Stimulated activated naive CD8-positive, alpha-beta T cell treated with anti-CD3 and anti-CD28 coated beads, Interleukin-15, amount 100 ng/mL, for 72 hours (primary cell): ENCODE results near the gene ZNF827.

Experiments
- ATAC-seq: fragments of 150-1000 bp; cut with Tn5 transposase; 2 replicates; pipeline ENCODE4 v1.10.0; 2021; ENCODE audit warnings: mild to moderate bottlenecking, moderate library complexity
- DNase-seq, 2 donors: peaks; one replicate each; pipeline ENCODE4 v3.0.0; 2021 to 2022
- H3K27ac Mint-ChIP-seq, 2 donors: one replicate each; pipeline ENCODE4 v1.8.0; 2022; ENCODE audit warnings: mild to moderate bottlenecking in 2 of 2, mixed read lengths in 2 of 2, moderate library complexity in 2 of 2
- H3K27me3 Mint-ChIP-seq: one replicate; pipeline ENCODE4 v1.8.0; 2022; ENCODE audit warnings: mixed read lengths
- H3K4me1 Mint-ChIP-seq: one replicate; pipeline ENCODE4 v1.8.0; 2022; ENCODE audit warnings: mild to moderate bottlenecking, mixed read lengths
- H3K4me3 Mint-ChIP-seq, 2 donors: one replicate each; pipeline ENCODE4 v1.8.0; 2022; ENCODE audit warnings: mild to moderate bottlenecking in 2 of 2, mixed read lengths in 2 of 2, moderate library complexity in 1 of 2
- H3K9me3 Mint-ChIP-seq, 2 donors: one replicate each; pipeline ENCODE4 v1.8.0; 2022; ENCODE audit warnings: mixed read lengths in 2 of 2

Gene ZNF827

GRCh38 chr4:145734576-145735346, 203.9 kb downstream of the ZNF827 start:
- Mint-ChIP-seq H3K4me3 (no peak overlapping the region), H3K9me3 (no peaks in the 10 kb centered on the region), H3K27me3 (peaks cover 22% of the 10 kb centered on the region), H3K4me1 (peaks cover 24% of the 10 kb centered on the region), H3K27ac (no peak overlapping the region)
- ATAC-seq (no peak), DNase-seq (no peak)

GRCh38 chr4:145734031-145734430, 204.6 kb downstream of the ZNF827 start:
- H3K27ac Mint-ChIP-seq: no peak overlapping the region
- no peak for ATAC-seq

GRCh38 chr4:145732895-145733880, 205.4 kb downstream of the ZNF827 start:
- Mint-ChIP-seq H3K9me3 (no peaks in the 10 kb centered on the region), H3K27me3 (peaks cover 29% of the 10 kb centered on the region), H3K4me3 (peak overlapping the region; percentile 79 to 88), H3K27ac (peak overlapping the region; percentile 65 to 87), H3K4me1 (peaks cover 24% of the 10 kb centered on the region)
- ATAC-seq (peak; percentile 88), DNase-seq (peak; percentile 68 to 76)

More at GRCh38 chr4:145734031-145734430, 204.6 kb downstream of the ZNF827 start:
- no peak overlapping the region for H3K4me3 Mint-ChIP-seq
- H3K4me1 Mint-ChIP-seq: peaks cover 24% of the 10 kb centered on the region
- H3K27me3 Mint-ChIP-seq: peaks cover 29% of the 10 kb centered on the region
- DNase-seq: no peak
- H3K9me3 Mint-ChIP-seq: no peaks in the 10 kb centered on the region

- Mint-ChIP-seq H3K4me3 (peak overlapping the region; percentile 79 to 88), H3K4me1 (peaks cover 24% of the 10 kb centered on the region), H3K27ac (peak overlapping the region; percentile 12 to 87), H3K27me3 (peaks cover 24% of the 10 kb centered on the region), H3K9me3 (no peaks in the 10 kb centered on the region)
- no peak for DNase-seq
- no peak for ATAC-seq
Measured at GRCh38 chr4:145732001-145732815, 206.4 kb downstream of the ZNF827 start.

- Mint-ChIP-seq H3K9me3 (no peaks in the 10 kb centered on the region), H3K27ac (no peak overlapping the region), H3K4me1 (peaks cover 24% of the 10 kb centered on the region), H3K27me3 (peaks cover 24% of the 10 kb centered on the region), H3K4me3 (no peak overlapping the region)
- DNase-seq (no peak), ATAC-seq (no peak)
Measured at GRCh38 chr4:145731028-145731427, 207.6 kb downstream of the ZNF827 start.

GRCh38 chr4:145730026-145730425, 208.6 kb downstream of the ZNF827 start:
- DNase-seq: no peak

GRCh38 chr4:145723336-145723735, 215.3 kb downstream of the ZNF827 start:
- no peak overlapping the region for H3K4me3 Mint-ChIP-seq
- H3K9me3 Mint-ChIP-seq: peaks cover 0 to 5% of the 10 kb centered on the region in 2 donors
- ATAC-seq: no peak
- no peak overlapping the region for H3K27ac Mint-ChIP-seq
- peaks cover 21% of the 10 kb centered on the region for H3K4me1 Mint-ChIP-seq
- H3K27me3 Mint-ChIP-seq: peaks cover 14% of the 10 kb centered on the region
- DNase-seq: no peak

More at GRCh38 chr4:145730026-145730425, 208.6 kb downstream of the ZNF827 start:
- H3K9me3 Mint-ChIP-seq: no peaks in the 10 kb centered on the region
- no peak overlapping the region for H3K4me3 Mint-ChIP-seq
- H3K4me1 Mint-ChIP-seq: peaks cover 24% of the 10 kb centered on the region
- H3K27me3 Mint-ChIP-seq: peaks cover 22% of the 10 kb centered on the region
- H3K27ac Mint-ChIP-seq: no peak overlapping the region
- no peak for ATAC-seq

GRCh38 chr4:145722561-145722960, 216.1 kb downstream of the ZNF827 start:
- peaks cover 0 to 5% of the 10 kb centered on the region in 2 donors for H3K9me3 Mint-ChIP-seq
- no peak overlapping the region for H3K27ac Mint-ChIP-seq
- H3K4me3 Mint-ChIP-seq: no peak overlapping the region
- DNase-seq (no peak), ATAC-seq (peak; percentile 29)
- peaks cover 21% of the 10 kb centered on the region for H3K4me1 Mint-ChIP-seq
- peaks cover 22% of the 10 kb centered on the region for H3K27me3 Mint-ChIP-seq

GRCh38 chr4:145720656-145721055, 218.0 kb downstream of the ZNF827 start:
- H3K4me1 Mint-ChIP-seq: peaks cover 21% of the 10 kb centered on the region
- H3K27ac Mint-ChIP-seq: peak overlapping the region in 1 of 2 donors; percentile 6
- peak overlapping the region; percentile 64 to 71 for H3K4me3 Mint-ChIP-seq
- no peak for DNase-seq
- H3K27me3 Mint-ChIP-seq: peaks cover 22% of the 10 kb centered on the region
- ATAC-seq: peak; percentile 49
- H3K9me3 Mint-ChIP-seq: peaks cover 1 to 5% of the 10 kb centered on the region in 2 donors

- DNase-seq: peak; percentile 39 to 57
- peak overlapping the region; percentile 6 to 64 for H3K27ac Mint-ChIP-seq
- ATAC-seq: peak; percentile 90
- peaks cover 21% of the 10 kb centered on the region for H3K4me1 Mint-ChIP-seq
- H3K4me3 Mint-ChIP-seq: peak overlapping the region; percentile 64 to 71
- peaks cover 5 to 7% of the 10 kb centered on the region in 2 donors for H3K9me3 Mint-ChIP-seq
- peaks cover 22% of the 10 kb centered on the region for H3K27me3 Mint-ChIP-seq
Measured at GRCh38 chr4:145719752-145720624, 218.6 kb downstream of the ZNF827 start.

- H3K9me3 Mint-ChIP-seq: peaks cover 10 to 19% of the 10 kb centered on the region in 2 donors
- no peak overlapping the region for H3K4me3 Mint-ChIP-seq
- DNase-seq: no peak
- H3K4me1 Mint-ChIP-seq: peaks cover 17% of the 10 kb centered on the region
- H3K27ac Mint-ChIP-seq: no peak overlapping the region
- no peak for ATAC-seq
- H3K27me3 Mint-ChIP-seq: peaks cover 17% of the 10 kb centered on the region
Measured at GRCh38 chr4:145716661-145717200, 221.9 kb downstream of the ZNF827 start.

GRCh38 chr4:145716200-145716599, 222.4 kb downstream of the ZNF827 start:
- DNase-seq (no peak), ATAC-seq (no peak)
- H3K4me3 Mint-ChIP-seq: no peak overlapping the region
- H3K27ac Mint-ChIP-seq: peak overlapping the region in 1 of 2 donors; percentile 69
- peaks cover 17% of the 10 kb centered on the region for H3K4me1 Mint-ChIP-seq
- peaks cover 22% of the 10 kb centered on the region for H3K27me3 Mint-ChIP-seq
- peaks cover 15 to 25% of the 10 kb centered on the region in 2 donors for H3K9me3 Mint-ChIP-seq

GRCh38 chr4:145709843-145710242, 228.8 kb downstream of the ZNF827 start:
- no peak for DNase-seq

GRCh38 chr4:145709336-145709735, 229.3 kb downstream of the ZNF827 start:
- no peak overlapping the region for H3K4me3 Mint-ChIP-seq
- no peak overlapping the region for H3K27ac Mint-ChIP-seq
- ATAC-seq (no peak), DNase-seq (no peak)
- peaks cover 15 to 36% of the 10 kb centered on the region in 2 donors for H3K9me3 Mint-ChIP-seq
- peaks cover 7% of the 10 kb centered on the region for H3K27me3 Mint-ChIP-seq
- peaks cover 11% of the 10 kb centered on the region for H3K4me1 Mint-ChIP-seq

More at GRCh38 chr4:145709843-145710242, 228.8 kb downstream of the ZNF827 start:
- Mint-ChIP-seq H3K27ac (no peak overlapping the region), H3K4me3 (no peak overlapping the region), H3K9me3 (peaks cover 15 to 36% of the 10 kb centered on the region in 2 donors), H3K27me3 (peaks cover 7% of the 10 kb centered on the region), H3K4me1 (peaks cover 11% of the 10 kb centered on the region)
- ATAC-seq: peak; percentile 69
